Mesothelial cell of epicardium (in vitro differentiated cells): ENCODE measurements around the gene CCDC3. TPM values are rescaled to one million over a fixed set of nuclear protein-coding genes. Genes with fewer than 3 reads are reported as not detected.

ENCODE experiments used
- DNase-seq, 2 experiments: peaks; one replicate each; pipeline ENCODE4 v3.0.0; 2021; ENCODE audit warnings: low spot score in 2 of 2; ENCODE audit not compliant: unreplicated experiment in 2 of 2
- H3K27ac Mint-ChIP-seq: 2 replicates; pipeline ENCODE4 v1.8.0; 2021; ENCODE audit warnings: mixed read lengths
- H3K27me3 Mint-ChIP-seq: 2 replicates; pipeline ENCODE4 v1.8.0; 2021; ENCODE audit warnings: low read depth, mixed read lengths
- H3K36me3 Mint-ChIP-seq: 2 replicates; pipeline ENCODE4 v1.8.0; 2021; ENCODE audit warnings: mixed read lengths
- H3K4me1 Mint-ChIP-seq: 2 replicates; pipeline ENCODE4 v1.8.0; 2021; ENCODE audit warnings: mixed read lengths
- H3K4me3 Mint-ChIP-seq: 2 replicates; pipeline ENCODE4 v1.8.0; 2021; ENCODE audit warnings: mild to moderate bottlenecking, moderate library complexity, mixed read lengths
- H3K9me3 Mint-ChIP-seq: 2 replicates; pipeline ENCODE4 v1.8.0; 2021; ENCODE audit warnings: mixed read lengths
- total RNA-seq: library from RNA; stranded (reverse); gene quantifications from 3 replicates; pipeline ENCODE4 v1.2.1, GENCODE V29; 2021
- TF ChIP-seq, protein P1 (sequence below): fragments of 200-600 bp; sonication (generic); IDR thresholded peaks from one replicate; pipeline ENCODE4 v1.5.0; 2021; ENCODE audit warnings: antibody characterized with exemption; ENCODE audit not compliant: unreplicated experiment

Gene CCDC3
- total RNA-seq, 1 donor from 2014 or later: 5.7 TPM

DNA sequence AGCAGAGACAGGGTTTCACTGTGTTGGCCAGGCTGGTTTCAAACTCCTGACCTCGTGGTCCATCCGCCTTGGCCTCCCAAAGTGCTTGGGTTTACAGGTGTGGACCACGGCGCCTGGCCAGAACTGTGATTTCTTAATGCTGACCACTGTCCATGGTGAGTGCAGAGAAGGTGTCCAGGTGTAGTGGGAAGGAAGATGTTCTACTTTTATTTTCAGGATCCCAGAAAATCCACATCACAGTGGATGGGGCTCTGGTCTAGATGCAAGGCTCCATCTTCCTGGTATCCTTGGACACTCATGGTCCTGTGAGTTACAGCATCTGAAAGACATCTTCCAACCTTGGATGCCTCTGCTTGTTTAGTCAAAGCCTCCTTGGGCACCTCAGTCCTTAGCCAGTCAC is 92.7 kb downstream of the CCDC3 start:
- TF ChIP-seq, protein P1, sequence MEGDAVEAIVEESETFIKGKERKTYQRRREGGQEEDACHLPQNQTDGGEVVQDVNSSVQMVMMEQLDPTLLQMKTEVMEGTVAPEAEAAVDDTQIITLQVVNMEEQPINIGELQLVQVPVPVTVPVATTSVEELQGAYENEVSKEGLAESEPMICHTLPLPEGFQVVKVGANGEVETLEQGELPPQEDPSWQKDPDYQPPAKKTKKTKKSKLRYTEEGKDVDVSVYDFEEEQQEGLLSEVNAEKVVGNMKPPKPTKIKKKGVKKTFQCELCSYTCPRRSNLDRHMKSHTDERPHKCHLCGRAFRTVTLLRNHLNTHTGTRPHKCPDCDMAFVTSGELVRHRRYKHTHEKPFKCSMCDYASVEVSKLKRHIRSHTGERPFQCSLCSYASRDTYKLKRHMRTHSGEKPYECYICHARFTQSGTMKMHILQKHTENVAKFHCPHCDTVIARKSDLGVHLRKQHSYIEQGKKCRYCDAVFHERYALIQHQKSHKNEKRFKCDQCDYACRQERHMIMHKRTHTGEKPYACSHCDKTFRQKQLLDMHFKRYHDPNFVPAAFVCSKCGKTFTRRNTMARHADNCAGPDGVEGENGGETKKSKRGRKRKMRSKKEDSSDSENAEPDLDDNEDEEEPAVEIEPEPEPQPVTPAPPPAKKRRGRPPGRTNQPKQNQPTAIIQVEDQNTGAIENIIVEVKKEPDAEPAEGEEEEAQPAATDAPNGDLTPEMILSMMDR: no peak
- Mint-ChIP-seq H3K27ac (no peak overlapping the region), H3K9me3 (peaks cover 9% of the 10 kb centered on the region), H3K27me3 (peaks cover 6% of the 10 kb centered on the region), H3K4me3 (no peak overlapping the region), H3K36me3 (no peaks in the 10 kb centered on the region), H3K4me1 (peaks cover 6% of the 10 kb centered on the region)
- no peak for DNase-seq

DNA sequence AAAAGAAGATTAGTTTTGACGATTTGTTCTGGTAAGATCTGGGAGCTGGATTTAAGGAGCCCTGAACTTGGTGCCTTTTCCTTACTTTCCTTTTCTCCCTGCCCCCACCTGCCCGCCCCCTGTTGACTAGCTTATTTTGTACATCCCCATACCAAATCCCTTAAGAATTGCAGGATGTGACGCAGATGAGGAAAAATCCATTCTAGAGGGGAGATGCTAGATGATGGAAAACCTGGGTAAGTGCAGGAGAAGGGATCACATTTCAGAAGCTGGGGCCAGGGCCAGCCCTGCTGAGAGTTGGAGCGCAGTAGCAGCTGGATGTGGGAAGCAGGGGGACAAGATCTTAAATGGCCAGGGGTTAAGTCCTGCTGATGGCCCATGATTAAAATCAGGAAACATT is 93.9 kb downstream of the CCDC3 start:
- Mint-ChIP-seq H3K9me3 (peaks cover 9% of the 10 kb centered on the region), H3K27ac (no peak overlapping the region)
- TF ChIP-seq, protein P1: no peak

DNA sequence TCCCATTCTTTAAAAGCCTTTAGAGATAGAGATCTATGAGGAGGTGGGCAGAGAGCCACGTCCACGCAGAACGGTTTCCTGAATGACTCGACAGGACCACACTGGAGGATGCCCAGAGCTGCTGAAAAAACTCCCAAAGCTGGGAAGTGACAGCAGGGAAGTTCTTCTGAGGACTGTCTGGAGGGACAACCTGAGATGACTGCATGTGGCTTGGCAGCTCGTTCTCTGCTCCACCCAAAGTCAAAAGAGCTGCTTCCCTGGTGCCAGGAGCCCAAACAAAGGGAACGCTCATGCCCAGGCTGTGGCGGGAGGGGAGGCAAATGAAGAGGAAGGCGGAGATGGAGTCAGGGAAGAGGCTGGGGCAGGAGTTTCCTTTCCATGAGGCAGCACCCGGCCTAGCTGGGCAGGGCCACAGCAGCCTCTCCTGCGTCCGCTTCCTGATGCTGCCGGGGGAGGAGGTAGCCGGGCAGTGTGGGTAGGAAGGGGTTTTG is 95.4 kb downstream of the CCDC3 start:
- Mint-ChIP-seq H3K4me1 (peaks cover 6% of the 10 kb centered on the region), H3K27me3 (peaks cover 8% of the 10 kb centered on the region), H3K36me3 (no peaks in the 10 kb centered on the region), H3K27ac (no peak overlapping the region), H3K4me3 (no peak overlapping the region), H3K9me3 (no peaks in the 10 kb centered on the region)
- TF ChIP-seq, protein P1: no peak
- no peak for DNase-seq

More for the DNA sequence above, 93.9 kb downstream of the CCDC3 start:
- Mint-ChIP-seq H3K27me3 (peaks cover 6% of the 10 kb centered on the region), H3K36me3 (no peaks in the 10 kb centered on the region), H3K4me3 (no peak overlapping the region), H3K4me1 (peaks cover 6% of the 10 kb centered on the region)
- DNase-seq: no peak

DNA sequence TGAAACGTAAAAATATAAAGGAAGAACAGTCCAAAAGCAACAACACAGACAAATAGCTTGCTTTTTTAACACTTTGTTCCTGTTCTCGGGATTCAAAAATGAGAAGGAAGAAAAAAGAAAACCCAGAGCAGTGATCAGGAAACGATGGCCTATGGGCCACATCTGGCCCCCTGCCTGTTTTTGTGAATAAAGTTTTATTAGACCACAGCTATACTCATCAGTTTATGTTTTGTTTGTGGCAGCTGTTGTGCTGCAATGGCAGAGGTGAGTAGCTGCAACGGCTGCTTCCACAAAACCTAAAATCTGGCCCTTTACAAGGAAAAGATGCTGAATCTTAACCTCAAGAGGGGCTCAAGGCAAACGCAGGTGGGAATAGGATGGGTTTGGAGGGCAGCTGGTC is 96.4 kb downstream of the CCDC3 start:
- no peak overlapping the region for H3K4me3 Mint-ChIP-seq

DNA sequence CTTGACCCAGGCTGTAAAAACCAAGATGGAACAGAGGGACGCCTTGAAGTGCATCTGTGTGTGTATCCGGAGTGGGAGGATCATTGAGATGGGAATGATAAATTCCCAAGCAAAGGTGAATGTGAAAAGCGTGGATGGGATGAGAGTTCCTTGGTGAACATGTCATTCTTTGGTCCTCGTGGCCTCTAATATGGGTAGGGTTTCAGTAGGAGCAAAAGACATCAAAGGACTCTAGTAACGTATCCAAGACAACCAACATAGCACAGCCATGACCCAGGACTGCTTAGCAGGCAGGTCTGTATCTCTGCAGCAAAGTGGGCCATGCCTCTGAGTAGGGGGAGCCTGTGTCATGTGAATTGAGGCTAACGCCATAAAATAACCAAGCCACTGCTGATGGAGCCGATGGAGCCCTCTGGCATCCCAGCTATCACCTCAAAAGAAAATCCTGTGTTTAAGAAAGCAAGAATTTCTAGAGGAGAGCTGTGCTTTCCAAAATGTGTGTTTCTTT is 98.6 kb downstream of the CCDC3 start:
- Mint-ChIP-seq H3K9me3 (no peaks in the 10 kb centered on the region), H3K27me3 (peaks cover 8% of the 10 kb centered on the region), H3K4me3 (no peak overlapping the region), H3K36me3 (no peaks in the 10 kb centered on the region), H3K4me1 (peaks cover 4% of the 10 kb centered on the region), H3K27ac (no peak overlapping the region)
- TF ChIP-seq, protein P1: no peak
- no peak for DNase-seq

More for the DNA sequence above, 96.4 kb downstream of the CCDC3 start:
- no peaks in the 10 kb centered on the region for H3K36me3 Mint-ChIP-seq
- peaks cover 8% of the 10 kb centered on the region for H3K27me3 Mint-ChIP-seq
- peaks cover 6% of the 10 kb centered on the region for H3K4me1 Mint-ChIP-seq
- DNase-seq: no peak
- TF ChIP-seq, protein P1: no peak
- no peak overlapping the region for H3K27ac Mint-ChIP-seq
- no peaks in the 10 kb centered on the region for H3K9me3 Mint-ChIP-seq
